GM23338 (cell line): ENCODE measurements around the gene GJA1. TPM values are rescaled to one million over a fixed set of nuclear protein-coding genes. Genes with fewer than 3 reads are reported as not detected.

Experiments used
- ATAC-seq: fragments of 200-7000 bp; cut with Tn5 transposase; 3 replicates; pipeline ENCODE4 v1.9.1; 2020
- DNase-seq: peaks from one replicate; pipeline ENCODE4 v3.0.0-alpha.2; 2015; ENCODE audit warnings: low spot score
- H2AFZ ChIP-seq: fragments of 200-600 bp; sonication (generic); 2 replicates; pipeline ENCODE4 v1.8.0; 2016; ENCODE audit warnings: antibody characterized with exemption, mild to moderate bottlenecking, moderate library complexity
- H3F3A ChIP-seq: fragments of 200-600 bp; sonication (generic); replicated peaks from 2 replicates; pipeline ENCODE4 v1.8.0; 2017; ENCODE audit warnings: antibody characterized with exemption, mixed run types, low read depth
- H3K27ac ChIP-seq: fragments of 200-600 bp; sonication (generic); 2 replicates; pipeline ENCODE4 v1.6.1; 2016; ENCODE audit warnings: low read depth
- H3K27me3 ChIP-seq: fragments of 200-600 bp; sonication (generic); 2 replicates; pipeline ENCODE4 v1.8.0; 2016; ENCODE audit warnings: mild to moderate bottlenecking, mixed run types, moderate library complexity; ENCODE audit not compliant: insufficient read depth
- H3K36me3 ChIP-seq: fragments of 200-600 bp; sonication (generic); 2 replicates; pipeline ENCODE4 v1.8.0; 2016; ENCODE audit warnings: mild to moderate bottlenecking; ENCODE audit not compliant: insufficient read depth
- H3K4me1 ChIP-seq: fragments of 200-600 bp; sonication (generic); 2 replicates; pipeline ENCODE4 v1.8.0; 2016; ENCODE audit warnings: mild to moderate bottlenecking, moderate library complexity; ENCODE audit not compliant: insufficient read depth
- H3K4me2 ChIP-seq: fragments of 200-600 bp; sonication (generic); 2 replicates; pipeline ENCODE4 v1.7.1; 2017; ENCODE audit warnings: mixed run types
- H3K4me3 ChIP-seq: fragments of 200-600 bp; sonication (generic); 2 replicates; pipeline ENCODE4 v1.6.1; 2016; ENCODE audit warnings: mixed run types
- H3K79me2 ChIP-seq: fragments of 200-600 bp; sonication (generic); replicated peaks from 2 replicates; pipeline ENCODE4 v1.8.0; 2017; ENCODE audit warnings: mild to moderate bottlenecking; ENCODE audit not compliant: insufficient read depth
- H3K9me2 ChIP-seq: fragments of 200-600 bp; sonication (generic); 2 replicates; pipeline ENCODE4 v1.8.0; 2017; ENCODE audit not compliant: insufficient read depth
- H4K20me1 ChIP-seq: fragments of 200-600 bp; sonication (generic); replicated peaks from 2 replicates; pipeline ENCODE4 v1.8.0; 2017; ENCODE audit warnings: mild to moderate bottlenecking; ENCODE audit not compliant: insufficient read depth
- H3K27ac Mint-ChIP-seq: 2 replicates; pipeline ENCODE4 v1.8.0; 2020; ENCODE audit warnings: inconsistent platforms, mild to moderate bottlenecking, moderate library complexity, mixed read lengths
- H3K27me3 Mint-ChIP-seq: 3 replicates; pipeline ENCODE4 v1.8.0; 2022; ENCODE audit warnings: low read depth, mild to moderate bottlenecking, moderate library complexity, mixed read lengths, inconsistent platforms; ENCODE audit not compliant: insufficient read depth, poor library complexity
- H3K36me3 Mint-ChIP-seq: 3 replicates; pipeline ENCODE4 v1.8.0; 2021; ENCODE audit warnings: low read depth, mild to moderate bottlenecking, inconsistent platforms, moderate library complexity, mixed read lengths
- H3K4me1 Mint-ChIP-seq: 3 replicates; pipeline ENCODE4 v1.8.0; 2020; ENCODE audit warnings: mild to moderate bottlenecking, inconsistent platforms, mixed read lengths
- H3K4me3 Mint-ChIP-seq: 3 replicates; pipeline ENCODE4 v1.8.0; 2021; ENCODE audit warnings: moderate library complexity, mild to moderate bottlenecking, inconsistent platforms, mixed read lengths
- H3K9me3 Mint-ChIP-seq: 3 replicates; pipeline ENCODE4 v1.8.0; 2020; ENCODE audit warnings: moderate library complexity, mild to moderate bottlenecking, inconsistent platforms, mixed read lengths
- CREB1 ChIP-seq: fragments of 250-450 bp; sonication (Bioruptor Pico); IDR thresholded peaks from 2 replicates; pipeline ENCODE4 v1.5.0; 2020; ENCODE audit warnings: low read depth, mild to moderate bottlenecking, moderate library complexity
- EZH2 ChIP-seq: fragments of 200-600 bp; sonication (generic); IDR thresholded peaks from one replicate; pipeline ENCODE4 v1.8.0; 2017; ENCODE audit warnings: antibody characterized with exemption, mild to moderate bottlenecking, low read depth; ENCODE audit not compliant: unreplicated experiment
- NANOG ChIP-seq: IDR thresholded peaks from 2 replicates; pipeline ENCODE4 v1.6.1; 2016; ENCODE audit warnings: antibody characterized with exemption, borderline replicate concordance
- POLR2AphosphoS5 ChIP-seq: IDR thresholded peaks from 2 replicates; pipeline ENCODE4 v1.6.1; 2016; ENCODE audit warnings: antibody characterized with exemption, low read depth
- REST ChIP-seq: IDR thresholded peaks from one replicate; pipeline ENCODE4 v1.6.1; 2018; ENCODE audit warnings: antibody characterized with exemption; ENCODE audit not compliant: unreplicated experiment
- STAT1 ChIP-seq: IDR thresholded peaks from one replicate; pipeline ENCODE4 v1.6.1; 2016; ENCODE audit warnings: antibody characterized with exemption; ENCODE audit not compliant: unreplicated experiment
- ZNF331 ChIP-seq: fragments of 250-450 bp; sonication (Bioruptor Pico); IDR thresholded peaks from 2 replicates; pipeline ENCODE4 v1.5.0; 2020; ENCODE audit warnings: low read depth, mild to moderate bottlenecking, moderate library complexity
- polyA plus RNA-seq: library from polyadenylated mRNA; unstranded; fragments of >200 nt; fragmentation: Nextera tagmentation; extraction: Ambion mirVana; gene quantifications from 2 replicates; pipeline ENCODE4 v1.2.1, GENCODE V29; 2016
- total RNA-seq: library from RNA; depleted of rRNA; stranded (reverse); fragments of >200 nt; shearing (Covaris generic); gene quantifications from 2 replicates; pipeline ENCODE4 v1.2.3, GENCODE V29; 2014
- TF ChIP-seq, protein P1 (sequence below), 2 experiments: fragments of 200-600 bp in 1 of 2; sonication (generic) in 1 of 2; conservative IDR thresholded peaks; 2 replicates each; pipeline versions ENCODE4 v1.5.1 to v1.6.1; 2016 to 2017; ENCODE audit warnings: antibody characterized with exemption in 2 of 2, low read depth in 2 of 2, mild to moderate bottlenecking in 2 of 2, moderate library complexity in 1 of 2

GJA1 gene
- total and polyA plus RNA-seq, 2 experiments from 2014 or later: 262 to 609 TPM

DNA sequence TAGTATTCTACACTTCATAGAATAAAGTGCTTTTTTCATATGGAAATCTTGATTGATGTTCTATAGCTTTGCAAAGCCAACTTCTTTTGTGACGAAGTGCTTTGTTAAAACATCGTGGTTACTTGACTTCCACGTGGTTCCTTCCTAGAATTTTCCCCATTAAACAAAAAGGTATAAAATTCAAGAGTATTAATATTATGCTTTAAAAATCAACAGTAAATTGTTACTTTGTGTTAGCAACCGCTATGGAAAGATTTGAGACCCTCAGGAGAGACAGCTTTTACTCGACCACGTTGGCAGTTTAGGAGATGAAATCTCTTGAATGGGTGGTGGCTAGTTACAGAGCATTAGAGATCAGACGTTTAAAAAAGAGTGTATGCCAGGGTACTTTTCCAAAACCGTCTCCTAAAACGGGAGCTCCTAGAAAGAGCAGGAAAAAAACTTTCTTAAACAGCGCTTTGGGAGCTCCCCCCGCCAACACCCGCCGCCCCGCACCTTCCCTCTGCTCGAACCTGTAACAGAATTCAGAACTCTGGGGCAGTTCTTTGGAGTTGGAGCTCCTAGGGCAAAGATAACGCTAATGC lies 920 bp downstream of the GJA1 start (continued):
- TF ChIP-seq REST (no peak), ZNF331 (CRISPR knock-in tag) (no peak), NANOG (peak; percentile 82)
- TF ChIP-seq, protein P1, sequence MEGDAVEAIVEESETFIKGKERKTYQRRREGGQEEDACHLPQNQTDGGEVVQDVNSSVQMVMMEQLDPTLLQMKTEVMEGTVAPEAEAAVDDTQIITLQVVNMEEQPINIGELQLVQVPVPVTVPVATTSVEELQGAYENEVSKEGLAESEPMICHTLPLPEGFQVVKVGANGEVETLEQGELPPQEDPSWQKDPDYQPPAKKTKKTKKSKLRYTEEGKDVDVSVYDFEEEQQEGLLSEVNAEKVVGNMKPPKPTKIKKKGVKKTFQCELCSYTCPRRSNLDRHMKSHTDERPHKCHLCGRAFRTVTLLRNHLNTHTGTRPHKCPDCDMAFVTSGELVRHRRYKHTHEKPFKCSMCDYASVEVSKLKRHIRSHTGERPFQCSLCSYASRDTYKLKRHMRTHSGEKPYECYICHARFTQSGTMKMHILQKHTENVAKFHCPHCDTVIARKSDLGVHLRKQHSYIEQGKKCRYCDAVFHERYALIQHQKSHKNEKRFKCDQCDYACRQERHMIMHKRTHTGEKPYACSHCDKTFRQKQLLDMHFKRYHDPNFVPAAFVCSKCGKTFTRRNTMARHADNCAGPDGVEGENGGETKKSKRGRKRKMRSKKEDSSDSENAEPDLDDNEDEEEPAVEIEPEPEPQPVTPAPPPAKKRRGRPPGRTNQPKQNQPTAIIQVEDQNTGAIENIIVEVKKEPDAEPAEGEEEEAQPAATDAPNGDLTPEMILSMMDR (conservative IDR thresholded peaks at IDR 0.05; ENCODE audit: low read depth in 2 of 2): no peak

DNA sequence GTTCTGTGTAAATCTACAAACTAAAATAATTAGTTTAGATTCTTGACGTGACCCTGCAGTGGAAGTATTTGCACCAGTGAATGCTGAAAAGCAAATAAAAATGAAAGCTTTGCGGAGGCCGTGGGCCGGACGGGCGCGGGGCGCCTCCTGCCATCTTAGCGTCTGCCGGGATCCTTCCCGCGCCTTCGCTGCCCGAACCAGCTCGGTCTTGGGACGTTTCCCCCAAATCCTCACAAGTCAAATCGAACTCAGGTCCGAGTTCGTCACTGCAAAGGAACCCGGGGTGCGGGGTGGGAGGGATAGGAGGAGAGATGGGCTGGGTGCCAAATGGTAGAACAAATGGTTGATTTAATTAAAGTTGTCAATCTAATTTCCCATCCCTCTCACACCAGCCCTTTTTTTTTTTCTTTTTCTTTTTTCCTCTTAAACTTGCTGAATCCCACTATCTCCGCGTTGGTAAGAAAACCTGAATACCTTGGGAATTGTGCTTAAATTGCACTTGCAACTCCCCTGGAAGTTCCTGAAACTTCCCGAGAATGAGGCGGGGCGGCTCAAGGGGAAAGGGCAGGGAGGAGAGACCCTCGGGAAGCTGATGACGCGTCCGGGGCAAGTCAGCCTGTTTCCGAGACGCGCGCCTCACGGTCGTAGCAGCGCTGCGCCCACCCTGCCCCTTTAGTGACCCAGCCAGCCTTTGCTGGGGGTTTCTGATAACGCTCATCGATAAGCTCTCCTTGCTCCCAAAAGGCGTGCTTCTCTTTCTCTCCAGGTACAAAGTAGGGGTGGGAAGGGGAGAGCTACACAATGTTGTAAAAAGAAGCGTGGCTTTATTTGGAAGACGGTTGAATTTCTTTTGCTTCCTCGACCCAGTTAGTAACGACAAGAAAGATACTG lies 1.8 kb downstream of the GJA1 start:
- H3K9me3 Mint-ChIP-seq: peaks cover 8% of the 10 kb centered on the region
- DNase-seq (peak; percentile 68), ATAC-seq (peak; percentile 40)
- peaks cover 4% of the 10 kb centered on the region; the same call in 1 of the 2 replicates for H3K36me3 ChIP-seq
- TF ChIP-seq POLR2AphosphoS5 (peak; percentile 37), STAT1 (no peak), CREB1 (peak; percentile 74), EZH2 (no peak)
- peak overlapping the region; percentile 92 for H3K4me3 Mint-ChIP-seq
- H4K20me1 ChIP-seq: peaks cover 26% of the 10 kb centered on the region
- H3K27me3 Mint-ChIP-seq: peaks cover 9% of the 10 kb centered on the region
- H3K4me2 ChIP-seq: peak overlapping the region; percentile 82
- peaks cover 42% of the 10 kb centered on the region for H3K4me1 Mint-ChIP-seq
- H3F3A ChIP-seq: no peaks in the 10 kb centered on the region; the same call in 1 of the 2 replicates
- peak overlapping the region; percentile 99 for H3K27ac ChIP-seq
- H3K36me3 Mint-ChIP-seq: peaks cover 47% of the 10 kb centered on the region
- no peaks in the 10 kb centered on the region for H3K27me3 ChIP-seq
- peak overlapping the region; percentile 97 for H3K27ac Mint-ChIP-seq
- peak overlapping the region; percentile 69 for H3K4me3 ChIP-seq
- peaks cover 98% of the 10 kb centered on the region for H3K79me2 ChIP-seq
- H3K9me2 ChIP-seq: no peaks in the 10 kb centered on the region
- no peak overlapping the region for H2AFZ ChIP-seq
- H3K4me1 ChIP-seq: peaks cover 47% of the 10 kb centered on the region
